GM12878 (cell line): ENCODE results near the gene OLA1. TPM values are rescaled to one million over a fixed set of nuclear protein-coding genes. Genes with fewer than 3 reads are reported as not detected.

Experiments
- ATAC-seq: fragments of 200-7000 bp; cut with Tn5 transposase; 3 replicates; pipeline ENCODE4 v1.9.1; 2020; ENCODE audit warnings: mild to moderate bottlenecking, moderate library complexity
- BruUV-seq: library from RNA; stranded (reverse); fragments of 400-500 nt; replicated peaks from 2 replicates; lab custom pipeline; 2021; lab: Mats Ljungman, UMichigan
- CTCF ChIA-PET: fragments of 300-600 bp; sonication (Branson Sonifier 250); formaldehyde crosslinking; extraction: SDS; loops from one replicate; lab custom pipeline; 2021; ENCODE audit warnings: inconsistent platforms; lab: Yijun Ruan, JAX
- POLR2A ChIA-PET: fragments of 350-600 bp; formaldehyde crosslinking; extraction: SDS; loops from one replicate; lab custom pipeline; 2021; ENCODE audit warnings: inconsistent platforms; lab: Charles Lee
- RAD21 ChIA-PET: fragments of 300-600 bp; sonication (Branson Sonifier 250); formaldehyde crosslinking; loops from one replicate; lab custom pipeline; 2023; ENCODE audit warnings: antibody characterized with exemption; ENCODE audit not compliant: unreplicated experiment; lab: Charles Lee
- SMC1A ChIA-PET: fragments of 300-600 bp; sonication (Branson Sonifier 250); formaldehyde crosslinking; loops from one replicate; lab custom pipeline; 2023; ENCODE audit not compliant: unreplicated experiment, uncharacterized antibody; lab: Charles Lee
- DNase-seq: peaks from one replicate; pipeline ENCODE4 v3.0.0-alpha.2; 2011; ENCODE audit warnings: low read depth, low spot score
- FAIRE-seq: peaks from 3 replicates; lab custom pipeline; 2011; peaks lifted over from hg19 to GRCh38; lab: Jason Lieb, UNC
- H2AFZ ChIP-seq: 2 replicates; pipeline ENCODE4 v1.6.0; 2011; ENCODE audit warnings: low read depth, low read length, control low read depth; ENCODE audit not compliant: control insufficient read depth
- H3K27ac ChIP-seq: 2 replicates; pipeline ENCODE4 v1.5.1; 2011; ENCODE audit warnings: control low read depth; ENCODE audit not compliant: control insufficient read depth, insufficient read depth
- H3K27me3 ChIP-seq, 2 experiments: replicated peaks in 1 of 2; 2 replicates each; pipeline versions ENCODE4 v1.6.0 to v1.6.1; 2011; ENCODE audit warnings: low read length in 1 of 2; ENCODE audit not compliant: control insufficient read depth in 2 of 2, insufficient read depth in 2 of 2
- H3K36me3 ChIP-seq, 2 experiments: 2 replicates each; pipeline ENCODE4 v1.5.1; 2011; ENCODE audit warnings: low read length in 1 of 2; ENCODE audit not compliant: control insufficient read depth in 2 of 2, insufficient read depth in 2 of 2
- H3K4me1 ChIP-seq: 2 replicates; pipeline ENCODE4 v1.6.1; 2011; ENCODE audit warnings: mild to moderate bottlenecking, low read length, moderate library complexity, mixed read lengths; ENCODE audit not compliant: control insufficient read depth, insufficient read depth
- H3K4me2 ChIP-seq: 2 replicates; pipeline ENCODE4 v1.6.0; 2011; ENCODE audit warnings: control low read depth; ENCODE audit not compliant: control insufficient read depth, insufficient read depth
- H3K4me3 ChIP-seq: fragments of 200-600 bp; sonication (generic); 2 replicates; pipeline ENCODE4 v1.5.1; 2016
- H3K79me2 ChIP-seq: 2 replicates; pipeline ENCODE4 v1.6.0; 2011; ENCODE audit warnings: low read length; ENCODE audit not compliant: control insufficient read depth, insufficient read depth
- H3K9ac ChIP-seq: 2 replicates; pipeline ENCODE4 v1.8.0; 2011; ENCODE audit warnings: low read length, control low read depth, mixed read lengths; ENCODE audit not compliant: control insufficient read depth, insufficient read depth
- H3K9me3 ChIP-seq: replicated peaks from 3 replicates; pipeline ENCODE4 v1.5.1; 2011; ENCODE audit warnings: mild to moderate bottlenecking, low read length; ENCODE audit not compliant: control insufficient read depth, insufficient read depth
- H4K20me1 ChIP-seq: 2 replicates; pipeline ENCODE4 v1.6.0; 2011; ENCODE audit not compliant: control insufficient read depth, insufficient read depth
- E2F8 ChIP-seq: fragments of 450-650 bp; IDR thresholded peaks from 2 replicates; pipeline ENCODE4 v1.6.1; 2018; ENCODE audit warnings: mild to moderate bottlenecking, low read depth, moderate library complexity; ENCODE audit not compliant: partially characterized antibody
- HDAC6 ChIP-seq: fragments of 200-600 bp; sonication (generic); IDR thresholded peaks from one replicate; pipeline ENCODE4 v1.8.0; 2017; ENCODE audit warnings: antibody characterized with exemption; ENCODE audit not compliant: unreplicated experiment
- IKZF1 ChIP-seq: fragments of 450-650 bp; conservative IDR thresholded peaks from 2 replicates; pipeline ENCODE4 v1.6.1; 2017; ENCODE audit warnings: antibody characterized with exemption, mild to moderate bottlenecking
- IRF5 ChIP-seq: fragments of 450-650 bp; IDR thresholded peaks from 2 replicates; pipeline ENCODE4 v1.6.1; 2017; ENCODE audit warnings: borderline replicate concordance
- MLLT1 ChIP-seq: fragments of 450-650 bp; IDR thresholded peaks from 2 replicates; pipeline ENCODE4 v1.6.1; 2016; ENCODE audit warnings: mild to moderate bottlenecking
- RUNX3 ChIP-seq: IDR thresholded peaks from 2 replicates; pipeline ENCODE4 v1.6.1; 2012; ENCODE audit warnings: low read length, inconsistent platforms
- SMAD1 ChIP-seq: fragments of 450-650 bp; IDR thresholded peaks from 2 replicates; pipeline ENCODE4 v1.6.1; 2018; ENCODE audit warnings: mild to moderate bottlenecking, low read depth; ENCODE audit not compliant: partially characterized antibody
- TARDBP ChIP-seq: IDR thresholded peaks from 2 replicates; pipeline ENCODE4 v1.6.1; 2016; ENCODE audit warnings: borderline replicate concordance
- ZBTB4 ChIP-seq: fragments of 450-650 bp; formaldehyde crosslinking; IDR thresholded peaks from 2 replicates; pipeline ENCODE4 v1.4.0; 2022; ENCODE audit warnings: mild to moderate bottlenecking, moderate library complexity
- ZNF217 ChIP-seq: fragments of 450-650 bp; IDR thresholded peaks from 2 replicates; pipeline ENCODE4 v1.6.1; 2017; ENCODE audit warnings: antibody characterized with exemption, mild to moderate bottlenecking
- ZNF592 ChIP-seq: fragments of 450-650 bp; IDR thresholded peaks from 2 replicates; pipeline ENCODE4 v1.6.1; 2017; ENCODE audit warnings: mild to moderate bottlenecking, moderate library complexity
- WGBS: methylation state at CpG from one replicate; pipeline ENCODE4 v1.1.6; 2016; ENCODE audit warnings: low lambda C conversion rate; ENCODE audit not compliant: insufficient replicate concordance, insufficient coverage; ENCODE audit errors: missing lambda C conversion rate; 5-methylcytosine and 5-hydroxymethylcytosine counted together
- in situ Hi-C: fragments of 300-500 bp; cut with MboI; formaldehyde crosslinking; loops from 9 replicates; pipeline ENCODE4 v1.14.3; 2018; ENCODE audit warnings: mixed read lengths
- intact Hi-C: fragments of 100-400 bp; cut with micrococcal nuclease; formaldehyde crosslinking; loops from one replicate; pipeline ENCODE4 v1.14.2; 2022; ENCODE audit not compliant: unreplicated experiment
- polyA plus RNA-seq, 11 experiments: library from polyadenylated mRNA; depleted of rRNA in 4 of 11; unstranded in 6 of 11; stranded (reverse) in 5 of 11; fragments of >200 nt; fragmentation: Nextera tagmentation in 4 of 11; fragmentation: Illumina TruSeq in 1 of 11; extraction: Ambion mirVana in 4 of 11; extraction: Trizol in 1 of 11; gene quantifications; 1 replicate in 1 of 11; 2 replicates in 10 of 11; pipeline versions ENCODE4 v1.2.1 to v1.2.3, GENCODE V29; 2011 to 2016; ENCODE audit warnings: inconsistent platforms in 2 of 11, missing spikeins in 2 of 11, low read depth in 1 of 11
- total RNA-seq, 4 experiments: library from RNA; depleted of rRNA in 3 of 4; stranded (reverse); fragments of >200 nt in 3 of 4; fragmentation: Illumina TruSeq in 1 of 4; extraction: Trizol in 1 of 4; gene quantifications; 2 replicates each; pipeline versions ENCODE4 v1.2.1 to v1.2.3, GENCODE V29; 2013 to 2021

OLA1 gene
- total and polyA plus RNA-seq, 10 of the 15 experiments (the other 5 are each of a cell fraction or from before 2014, with no cell fraction given), result 107 to 238 (median 142) TPM

DNA sequence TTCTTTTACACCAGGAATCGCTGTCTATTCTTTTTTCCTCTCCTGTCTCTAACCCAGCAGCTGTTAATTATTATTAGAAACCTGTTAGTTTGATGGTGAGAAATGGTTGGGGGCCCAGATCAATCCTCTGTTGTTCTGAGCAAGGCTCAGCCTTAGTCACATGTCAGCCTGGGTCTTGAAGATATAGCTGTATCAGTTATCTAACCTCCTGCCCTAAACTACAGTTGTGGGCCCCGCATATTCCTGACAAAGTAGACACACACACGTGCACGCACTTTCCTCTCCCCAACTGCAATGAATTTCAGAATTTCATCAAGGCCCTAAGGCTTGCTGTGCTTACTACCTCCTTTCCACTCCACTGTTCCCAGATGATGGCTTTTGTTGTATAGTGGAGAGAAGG is 54.6 kb downstream of the OLA1 start:
- Histone ChIP-seq H4K20me1 (no peaks in the 10 kb centered on the region), H3K36me3 (peaks cover 0 to 2% of the 10 kb centered on the region in 2 experiments; a peak in 1 of 4 replicates), H3K4me3 (no peak overlapping the region), H3K27me3 (no peaks in the 10 kb centered on the region), H3K4me1 (no peaks in the 10 kb centered on the region), H3K9ac (no peak overlapping the region), H3K79me2 (peaks cover 4% of the 10 kb centered on the region), H3K9me3 (no peaks in the 10 kb centered on the region), H2AFZ (no peak overlapping the region), H3K27ac (no peak overlapping the region), H3K4me2 (no peak overlapping the region)
- FAIRE-seq (no peak), DNase-seq (no peak), ATAC-seq (no peak)
- in situ Hi-C loops, result no loop called here
- RAD21 ChIA-PET, result no interaction called here
- intact Hi-C loops, result no loop called here
- no TSS peak for BruUV-seq
- CTCF ChIA-PET, result no interaction called here
- POLR2A ChIA-PET, result no interaction called here
- SMC1A ChIA-PET, result interaction anchor here (0.8 to 1.5 kb wide), 4 partner anchors 9 to 43 kb away, joined by 3 to 5 read pairs (median 4); no protein-coding TSS in a partner anchor
- 99% methylated on average over 4 of the region's 4 CpGs for WGBS
- no peak for TF ChIP-seq RUNX3
- no peak for TF ChIP-seq ZNF217
- TF ChIP-seq HDAC6, result no peak
- no peak for TF ChIP-seq SMAD1
- TF ChIP-seq E2F8, result no peak
- no peak for TF ChIP-seq ZNF592
- TF ChIP-seq IRF5, result no peak
- TF ChIP-seq ZBTB4 (CRISPR knock-in tag), result no peak
- no peak for TF ChIP-seq MLLT1
- TF ChIP-seq TARDBP, result no peak
- TF ChIP-seq IKZF1, result no peak
